Cardiac fibroblast (primary cell): Measurements from ENCODE around the gene GHRHR.

Experiments
- DNase-seq, 2 donors: peaks; one replicate each; pipeline versions ENCODE4 v3.0.0 to v3.0.0-alpha.2; 2010; ENCODE audit warnings: low read depth in 2 of 2
- H3K4me3 ChIP-seq, 2 donors: replicated peaks in 1 of 2; 1 replicate in 1 of 2; 2 replicates in 1 of 2; pipeline ENCODE4 v1.5.1; 2011; ENCODE audit warnings: low read depth in 2 of 2, low read length in 2 of 2, mild to moderate bottlenecking in 2 of 2, moderate library complexity in 1 of 2
- TF ChIP-seq, protein P1 (sequence below): IDR thresholded peaks from one replicate; pipeline ENCODE4 v1.5.1; 2011; ENCODE audit warnings: low read depth, mild to moderate bottlenecking, low read length, inconsistent platforms

Gene GHRHR

DNA sequence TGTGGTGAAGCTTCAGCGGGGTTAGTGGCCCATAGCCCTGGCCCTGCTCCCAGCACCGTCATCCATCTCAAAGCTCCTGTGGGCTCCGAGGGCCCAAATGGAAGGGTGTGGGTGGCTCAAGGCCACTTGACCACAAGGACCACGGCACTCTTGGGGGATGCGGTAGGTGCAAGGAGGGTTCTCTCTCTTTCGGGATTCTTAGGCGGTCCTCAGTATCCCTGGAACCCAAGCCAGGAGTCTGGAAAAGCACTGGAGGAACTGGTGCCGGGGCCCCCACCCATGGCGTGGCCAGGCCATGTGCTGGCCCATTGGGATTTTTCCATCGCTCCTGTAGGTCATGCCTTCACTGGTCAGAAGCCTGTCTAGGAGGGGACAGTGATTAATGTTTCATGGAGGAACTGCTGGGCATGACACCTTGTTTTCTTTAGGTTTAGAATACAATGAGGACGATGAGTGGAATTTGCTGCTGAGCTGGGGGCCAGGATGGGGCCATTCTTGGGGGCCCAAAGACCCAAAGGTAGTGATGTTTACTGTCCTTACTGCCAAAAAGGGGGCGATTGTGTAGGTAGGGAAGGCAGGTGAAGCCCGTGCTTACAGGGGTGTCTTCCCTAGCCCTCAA lies 35.4 kb upstream of the GHRHR start:
- TF ChIP-seq, protein P1, sequence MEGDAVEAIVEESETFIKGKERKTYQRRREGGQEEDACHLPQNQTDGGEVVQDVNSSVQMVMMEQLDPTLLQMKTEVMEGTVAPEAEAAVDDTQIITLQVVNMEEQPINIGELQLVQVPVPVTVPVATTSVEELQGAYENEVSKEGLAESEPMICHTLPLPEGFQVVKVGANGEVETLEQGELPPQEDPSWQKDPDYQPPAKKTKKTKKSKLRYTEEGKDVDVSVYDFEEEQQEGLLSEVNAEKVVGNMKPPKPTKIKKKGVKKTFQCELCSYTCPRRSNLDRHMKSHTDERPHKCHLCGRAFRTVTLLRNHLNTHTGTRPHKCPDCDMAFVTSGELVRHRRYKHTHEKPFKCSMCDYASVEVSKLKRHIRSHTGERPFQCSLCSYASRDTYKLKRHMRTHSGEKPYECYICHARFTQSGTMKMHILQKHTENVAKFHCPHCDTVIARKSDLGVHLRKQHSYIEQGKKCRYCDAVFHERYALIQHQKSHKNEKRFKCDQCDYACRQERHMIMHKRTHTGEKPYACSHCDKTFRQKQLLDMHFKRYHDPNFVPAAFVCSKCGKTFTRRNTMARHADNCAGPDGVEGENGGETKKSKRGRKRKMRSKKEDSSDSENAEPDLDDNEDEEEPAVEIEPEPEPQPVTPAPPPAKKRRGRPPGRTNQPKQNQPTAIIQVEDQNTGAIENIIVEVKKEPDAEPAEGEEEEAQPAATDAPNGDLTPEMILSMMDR, result no peak
- DNase-seq, result no peak
- H3K4me3 ChIP-seq, result no peak overlapping the region

DNA sequence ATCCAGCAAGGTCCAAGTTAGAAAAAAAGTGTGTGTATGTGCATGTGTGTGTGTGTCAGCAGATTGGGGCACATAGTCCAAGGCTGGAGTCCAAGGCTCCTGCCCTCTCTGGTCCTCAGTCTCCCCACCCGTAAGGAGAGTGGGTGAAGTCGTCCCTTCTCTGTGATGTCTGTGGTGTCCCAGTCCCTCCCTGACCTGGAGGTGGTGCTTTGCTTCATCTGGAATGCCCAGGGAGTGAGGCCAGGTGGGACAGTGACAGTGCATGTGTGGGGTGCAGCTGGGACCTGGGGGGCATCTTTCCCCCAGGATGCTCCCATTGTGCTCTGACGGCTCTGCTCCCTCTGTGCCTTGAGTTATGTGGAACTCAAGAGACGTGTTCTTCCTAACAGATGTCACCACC lies 34.1 kb upstream of the GHRHR start:
- DNase-seq, result no peak
- TF ChIP-seq, protein P1, result no peak
- no peak overlapping the region for H3K4me3 ChIP-seq

DNA sequence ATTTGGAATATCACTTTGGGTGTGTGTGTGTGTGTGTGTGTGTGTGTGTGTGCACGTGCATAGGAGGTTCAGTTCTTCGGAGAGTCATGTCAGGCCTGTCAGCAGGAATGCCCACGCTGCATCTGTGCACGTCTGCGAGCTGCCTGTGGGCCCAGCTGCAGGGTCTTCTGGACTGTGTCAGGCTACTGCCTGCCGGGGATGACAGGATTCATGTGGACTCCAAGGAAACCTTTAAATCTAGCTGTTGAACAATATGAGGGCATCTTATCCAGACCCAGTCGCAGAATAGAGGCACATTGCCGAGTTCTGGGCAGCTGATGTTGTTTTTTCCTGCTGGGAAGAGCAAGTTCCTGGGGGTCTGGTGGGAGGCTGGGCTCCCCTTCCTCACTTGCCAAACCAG lies 33.1 kb upstream of the GHRHR start:
- TF ChIP-seq, protein P1, result no peak
- no peak overlapping the region for H3K4me3 ChIP-seq
- DNase-seq, result peak in 1 of 2 donors; percentile 57

DNA sequence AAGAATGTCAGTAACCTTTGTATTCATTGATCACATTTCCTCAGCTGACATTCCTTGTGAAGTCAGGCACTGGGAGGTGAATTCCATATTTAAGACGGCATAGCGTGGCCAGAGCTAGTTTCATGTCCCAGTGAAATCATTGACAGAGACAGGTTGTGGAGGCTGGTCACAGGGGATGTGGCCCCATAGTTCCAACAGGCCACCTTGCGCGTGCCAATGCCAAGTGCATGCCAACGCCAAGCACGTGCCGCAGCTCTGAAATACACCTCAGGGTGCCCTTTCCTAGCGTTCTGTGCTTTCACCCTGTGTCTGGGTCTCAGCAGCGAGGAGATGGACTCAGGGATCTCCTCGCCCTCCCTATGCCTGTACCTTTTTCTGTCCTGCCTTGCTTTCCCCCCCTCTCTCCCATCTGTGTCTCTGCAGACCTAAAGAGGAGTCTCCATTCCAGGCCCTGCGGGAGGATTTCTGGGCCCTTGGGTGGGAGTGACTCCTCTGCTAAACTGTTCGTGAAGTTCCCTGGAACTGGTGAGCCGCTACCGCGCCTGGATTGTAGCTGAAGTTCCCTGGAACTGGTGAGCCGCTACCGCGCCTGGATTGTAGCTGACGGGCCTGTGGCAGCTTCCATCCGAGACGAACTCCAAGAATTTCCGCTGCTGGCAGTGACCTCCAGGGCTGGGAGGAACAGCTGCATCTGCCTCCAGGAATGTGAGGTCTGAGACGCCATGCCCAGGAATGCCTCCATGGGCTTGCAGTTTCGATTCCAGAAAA lies 32.4 kb upstream of the GHRHR start:
- H3K4me3 ChIP-seq, result no peak overlapping the region
- TF ChIP-seq, protein P1, result no peak
- peak; percentile 36 to 70 for DNase-seq

DNA sequence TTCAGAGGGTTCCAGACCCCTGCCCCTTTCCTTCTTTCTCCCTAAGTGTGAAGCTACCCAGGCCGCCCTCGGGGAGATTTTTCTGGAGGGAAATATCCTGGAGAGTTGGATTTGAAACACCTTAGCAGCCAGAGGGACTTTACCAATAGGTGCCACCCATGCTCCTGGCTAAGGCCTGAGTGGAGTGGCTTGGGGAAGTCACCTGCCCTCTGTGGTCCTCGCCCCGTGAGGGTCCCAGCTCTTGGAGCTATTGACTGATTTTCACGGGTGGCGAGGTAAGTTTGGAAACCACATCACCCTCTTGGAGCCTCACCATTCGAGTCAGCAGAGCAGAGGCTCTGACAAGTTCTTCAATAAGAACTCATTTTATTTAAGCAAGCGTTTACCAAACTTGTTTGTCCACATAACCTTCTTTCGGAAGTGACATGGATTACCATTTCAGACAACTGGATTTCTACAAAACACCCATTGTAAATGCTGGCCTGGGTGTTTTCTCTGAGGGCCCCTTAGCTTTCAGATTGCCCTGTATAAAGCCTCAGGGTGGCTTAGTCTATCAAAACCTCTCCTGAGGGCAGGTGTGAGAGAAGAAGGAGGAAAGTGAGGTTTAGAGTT lies 31.7 kb upstream of the GHRHR start:
- no peak for DNase-seq
- H3K4me3 ChIP-seq, result no peak overlapping the region
- TF ChIP-seq, protein P1, result no peak

DNA sequence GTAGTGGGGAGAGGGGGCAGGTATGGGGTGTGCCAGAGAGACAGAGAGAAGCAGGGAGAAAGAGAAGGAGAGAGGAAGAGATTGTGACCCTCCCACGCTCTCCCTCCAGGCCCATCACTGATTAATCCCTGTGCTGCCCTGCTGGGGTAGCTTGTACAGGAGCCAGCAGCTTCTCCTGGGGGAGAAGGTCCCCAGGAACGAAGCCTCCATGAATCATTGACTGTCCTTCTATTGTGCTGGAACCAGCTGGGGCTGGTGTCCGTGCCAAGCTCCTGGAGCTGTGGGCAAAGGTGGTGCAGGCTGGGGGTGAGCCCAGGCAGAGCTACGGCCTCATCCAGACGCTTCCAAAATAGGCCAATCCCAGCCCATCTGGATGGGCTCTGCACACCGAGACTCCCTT lies 31.2 kb upstream of the GHRHR start:
- DNase-seq, result no peak
- no peak overlapping the region for H3K4me3 ChIP-seq
- TF ChIP-seq, protein P1, result no peak
